ENCODE data around the gene ABR. TPM values are rescaled to one million over a fixed set of nuclear protein-coding genes. Genes with fewer than 3 reads are reported as not detected.
"Not testable (repeated sequence)": the region's sequence is repeated elsewhere in the genome, so short reads cannot be mapped to it uniquely, and the experiment has no call there.

Gene ABR
- total RNA-seq, 1 donor from 2014 or later = 138 TPM

DNA sequence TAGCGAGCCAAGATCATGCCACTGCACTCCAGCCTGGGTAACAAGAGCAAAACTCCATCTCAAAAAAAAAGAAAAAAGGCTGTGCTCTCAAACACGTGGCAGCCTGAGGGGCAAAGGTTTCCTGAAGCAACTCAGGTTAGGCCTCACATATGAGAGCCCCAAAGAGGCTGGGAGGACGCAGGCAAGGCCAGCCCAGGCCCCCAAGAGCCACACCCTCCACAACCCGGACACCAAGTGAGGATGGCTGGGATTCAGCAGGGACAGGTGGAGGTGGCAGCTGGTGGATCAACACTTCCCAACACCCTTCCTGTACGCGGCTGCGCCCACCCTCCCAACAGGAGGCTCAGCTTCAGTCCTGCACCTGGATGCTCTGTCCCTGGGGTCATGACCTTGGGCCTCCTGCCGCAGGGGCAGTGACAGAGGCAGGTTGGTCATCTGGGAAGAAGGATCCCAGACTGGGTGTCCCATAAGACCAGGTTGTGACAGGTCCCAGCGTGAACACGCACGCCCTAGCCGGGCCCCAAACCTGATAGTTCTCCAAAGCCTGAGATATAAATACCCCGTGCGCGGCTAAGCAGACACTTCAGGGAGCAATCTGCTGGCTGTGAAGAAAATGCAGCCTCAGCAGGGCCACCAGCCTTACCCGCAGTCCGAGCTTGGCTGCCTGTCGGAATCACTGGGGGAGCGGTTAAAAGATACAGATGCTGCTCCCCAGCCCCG is 104.7 kb downstream of the ABR start:
- intact Hi-C loops (cut with micrococcal nuclease) = no loop called here

- intact Hi-C loops (cut with micrococcal nuclease) = not testable (repeated sequence)
Observed at GRCh38 chr17:1073963-1074625, 105.7 kb downstream of the ABR start.

GRCh38 chr17:1073241-1073962 is 106.4 kb downstream of the ABR start:
- intact Hi-C loops (cut with micrococcal nuclease) = no loop called here

DNA sequence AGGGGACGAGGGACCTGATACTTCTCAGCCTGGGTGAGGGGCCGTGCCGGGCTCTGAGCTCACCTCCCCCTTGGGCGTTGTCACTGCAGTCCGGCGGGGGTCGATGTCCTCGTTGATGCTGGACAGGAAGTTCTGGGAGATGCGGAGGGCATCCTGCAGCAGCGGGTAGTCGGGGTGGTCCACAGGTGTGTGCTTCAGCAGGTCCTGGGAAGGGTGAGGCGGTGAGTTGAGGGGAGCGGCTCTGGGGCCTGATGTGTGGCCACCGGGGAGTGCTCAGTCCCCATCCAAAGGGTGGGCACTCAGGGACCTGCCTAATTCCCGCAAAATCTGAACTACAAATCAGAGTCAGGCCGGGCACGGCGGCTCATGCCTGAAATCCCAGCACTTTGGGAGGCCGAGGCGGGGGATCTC is 107.2 kb downstream of the ABR start:
- intact Hi-C loops (cut with micrococcal nuclease) = no loop called here

GRCh38 chr17:1071103-1071825 is 108.5 kb downstream of the ABR start:
- intact Hi-C loops (cut with micrococcal nuclease) = no loop called here

DNA sequence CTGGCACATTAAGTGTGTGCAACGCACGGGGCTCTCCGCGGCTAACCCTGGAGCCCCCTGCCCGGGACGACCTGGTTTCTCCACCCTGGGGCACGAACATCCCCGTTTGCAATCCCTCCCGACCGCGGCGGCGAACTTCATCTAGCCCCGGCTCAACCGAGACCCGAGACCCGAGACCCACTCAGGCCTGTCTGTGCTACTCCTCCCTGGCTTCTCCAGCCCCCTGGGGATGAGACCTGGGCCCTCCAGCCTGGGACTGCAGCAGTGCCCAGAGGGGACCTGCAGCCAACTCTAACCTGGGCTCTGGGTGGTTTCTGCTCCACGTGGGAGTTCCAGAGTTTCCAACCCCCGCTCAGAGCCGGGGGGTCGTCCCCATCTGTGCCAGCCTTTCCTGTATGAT is 109.4 kb downstream of the ABR start:
- intact Hi-C loops (cut with micrococcal nuclease) = no loop called here

- intact Hi-C loops (cut with micrococcal nuclease) = no loop called here
Observed at GRCh38 chr17:1069847-1070246, 109.9 kb downstream of the ABR start.

GRCh38 chr17:1068356-1068755 is 111.4 kb downstream of the ABR start:
- intact Hi-C loops (cut with micrococcal nuclease) = no loop called here

DNA sequence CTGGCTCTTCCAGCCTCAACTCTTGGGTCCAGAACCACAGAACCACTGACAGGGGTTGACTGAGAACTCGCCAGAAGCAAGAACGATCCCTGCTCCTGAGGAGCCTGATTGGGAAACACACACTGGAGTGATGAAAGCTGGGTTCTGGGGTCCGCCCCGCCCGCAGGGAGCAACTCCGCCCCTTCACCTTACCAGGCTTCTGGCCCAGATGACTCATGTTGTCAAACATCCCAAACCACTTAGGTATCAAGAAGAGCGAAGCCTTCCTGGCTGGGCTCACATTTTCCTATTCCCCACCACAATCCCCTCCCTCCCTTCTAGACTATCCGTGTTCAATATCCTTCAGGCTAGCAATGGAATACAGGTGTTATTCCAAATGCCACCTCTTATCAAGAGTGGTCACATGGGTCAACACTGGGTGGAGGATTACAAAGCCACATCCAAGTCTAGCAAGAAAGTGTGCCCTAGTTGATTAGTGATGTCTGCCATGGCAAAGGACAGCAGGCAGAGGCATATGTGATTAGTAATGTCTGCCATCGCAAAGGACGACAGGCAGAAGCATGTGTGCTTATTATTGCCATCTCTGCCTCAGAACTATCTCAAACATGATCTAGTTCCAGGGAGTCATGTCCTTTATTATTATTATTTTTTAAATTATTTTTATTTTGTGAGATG is 112.4 kb downstream of the ABR start:
- intact Hi-C loops (cut with micrococcal nuclease) = no loop called here

DNA sequence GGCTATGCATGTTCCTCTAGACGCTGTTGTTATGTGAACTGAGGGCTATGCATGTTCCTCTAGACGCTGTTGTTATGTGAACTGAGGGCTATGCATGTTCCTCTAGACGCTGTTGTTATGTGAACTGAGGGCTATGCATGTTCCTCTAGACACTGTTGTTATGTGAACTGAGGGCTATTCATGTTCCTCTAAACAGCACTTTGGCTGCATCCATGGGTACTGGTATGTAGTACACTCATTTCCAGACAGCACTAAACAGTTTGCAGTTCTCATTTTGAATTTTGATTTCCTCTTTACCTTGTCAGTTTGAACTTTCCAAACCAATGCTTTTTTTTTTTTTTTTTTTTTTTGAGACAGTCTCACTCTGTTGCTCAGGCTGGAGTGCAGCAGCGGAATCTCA is 114.4 kb downstream of the ABR start:
- intact Hi-C loops (cut with micrococcal nuclease) = not testable (repeated sequence)

- intact Hi-C loops (cut with micrococcal nuclease) = no loop called here
Observed at GRCh38 chr17:1060991-1061390, 118.8 kb downstream of the ABR start.

DNA sequence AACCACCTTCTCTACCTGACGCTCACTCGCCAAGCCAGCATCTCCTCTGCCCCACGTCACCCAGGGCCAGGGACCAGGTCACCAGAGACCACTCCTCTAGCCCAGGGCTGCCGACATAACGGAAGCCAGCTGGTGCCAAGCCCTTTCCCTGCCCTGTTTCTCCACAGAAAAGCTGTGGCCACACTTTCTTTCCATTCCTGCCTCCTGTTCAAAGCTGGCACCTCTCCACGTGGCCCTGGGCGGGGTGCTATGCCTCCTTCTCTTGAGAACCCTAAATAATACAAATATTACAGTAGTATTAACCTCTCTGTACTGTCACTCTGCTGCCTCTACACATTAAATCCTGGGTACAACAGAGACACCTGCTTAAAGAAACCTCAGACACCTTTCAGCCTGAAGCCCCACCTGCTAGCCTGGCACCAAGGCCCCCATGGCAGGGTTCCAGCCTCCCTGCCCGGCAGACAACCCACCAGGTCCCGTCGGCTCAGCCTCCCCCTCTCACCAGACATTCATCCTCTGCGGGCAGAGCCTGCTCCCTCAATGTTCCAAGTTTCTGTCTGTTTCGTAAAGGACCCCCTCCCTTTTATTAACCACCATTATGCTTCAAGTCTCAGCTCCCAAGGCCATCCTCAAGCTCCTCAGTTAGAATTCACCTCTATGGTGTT is 120.5 kb downstream of the ABR start:
- intact Hi-C loops (cut with micrococcal nuclease) = no loop called here

GRCh38 chr17:1058423-1059130 is 121.2 kb downstream of the ABR start:
- intact Hi-C loops (cut with micrococcal nuclease) = loop anchor here (1.0 kb wide), 1 partner anchor 129 kb away; no protein-coding TSS in a partner anchor

GRCh38 chr17:1056761-1057160 is 123.0 kb downstream of the ABR start:
- intact Hi-C loops (cut with micrococcal nuclease) = no loop called here

DNA sequence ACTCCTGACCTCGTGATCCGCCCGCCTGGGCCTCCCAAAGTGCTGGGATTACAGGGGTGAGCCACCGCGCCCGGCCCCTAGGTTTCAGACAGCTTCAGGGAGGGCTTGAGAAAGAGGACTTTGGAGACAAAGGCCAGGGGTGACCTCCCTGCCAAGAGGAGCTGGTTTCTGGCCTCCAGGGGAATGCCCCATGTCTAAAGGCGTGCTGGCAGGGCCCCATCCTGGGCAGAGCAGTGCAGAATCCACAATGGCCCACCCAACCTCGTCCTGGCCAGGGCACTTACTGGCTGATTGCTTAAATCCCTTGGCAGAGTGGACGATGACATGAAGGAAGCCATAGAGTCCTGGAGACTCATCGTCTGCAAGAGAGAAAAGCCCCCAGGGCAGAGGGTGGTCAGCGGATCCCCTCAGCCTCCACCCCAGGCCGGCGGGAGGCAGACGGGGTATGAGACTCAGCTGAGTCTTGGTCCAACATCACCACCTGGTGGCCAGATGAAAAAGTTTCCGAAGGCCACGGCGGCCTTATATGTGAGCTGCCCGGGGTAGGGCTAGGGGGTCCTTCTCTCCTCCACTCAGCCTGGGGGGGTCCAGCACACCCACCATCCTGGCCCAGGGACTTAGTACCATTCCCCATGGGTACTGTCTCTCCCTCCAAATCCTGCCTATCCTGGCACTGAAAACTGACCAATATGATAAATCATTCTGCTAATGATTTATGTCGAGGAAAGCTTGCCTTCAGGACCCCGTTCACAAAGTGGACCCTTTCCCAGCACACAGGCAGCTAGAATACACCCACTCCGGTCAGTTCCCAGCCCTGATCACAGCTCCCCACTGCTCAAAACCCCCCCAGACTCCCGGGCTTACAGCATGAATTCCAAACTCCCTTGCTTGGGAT is 123.8 kb downstream of the ABR start:
- intact Hi-C loops (cut with micrococcal nuclease) = no loop called here

DNA sequence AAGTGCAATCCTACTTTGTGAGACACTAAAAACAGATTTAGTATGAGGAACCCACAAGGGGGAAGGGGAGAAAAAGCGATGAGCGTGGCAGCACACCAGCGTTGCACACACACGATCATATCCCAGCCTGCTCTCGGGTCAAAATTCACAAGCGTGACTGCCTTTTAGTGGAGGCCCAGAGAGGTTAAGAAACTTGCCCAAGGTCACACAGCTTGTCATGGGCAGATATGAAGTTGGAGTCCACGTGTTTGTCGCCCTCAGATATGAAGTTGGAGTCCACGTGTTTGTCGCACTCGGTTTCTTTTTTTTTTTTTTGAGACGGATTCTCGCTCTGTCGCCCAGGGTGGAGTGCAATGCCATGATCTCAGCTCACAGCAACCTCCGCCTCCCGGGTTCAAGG is 124.5 kb downstream of the ABR start:
- intact Hi-C loops (cut with micrococcal nuclease) = no loop called here

DNA sequence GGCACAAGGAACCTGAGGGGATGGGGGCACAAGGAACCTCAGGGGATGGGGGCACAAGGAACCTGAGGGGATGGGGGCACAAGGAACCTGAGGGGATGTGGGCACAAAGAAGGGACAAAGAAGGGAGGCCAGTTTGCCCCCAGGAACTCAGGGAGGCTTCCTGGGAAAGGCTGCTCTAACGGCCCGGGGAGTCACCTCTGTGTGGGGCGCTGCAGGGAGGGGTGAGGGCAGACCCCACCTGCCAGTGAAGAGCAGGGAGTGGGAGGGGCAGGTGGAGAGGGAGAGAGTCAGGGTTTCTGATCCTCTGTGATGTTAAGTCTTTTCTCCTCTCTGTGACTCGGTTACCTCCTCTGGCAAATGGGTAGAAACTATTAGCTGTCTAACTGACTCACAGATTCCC is 125.1 kb downstream of the ABR start:
- intact Hi-C loops (cut with micrococcal nuclease) = no loop called here

- intact Hi-C loops (cut with micrococcal nuclease) = no loop called here
Observed at GRCh38 chr17:1053661-1054360, 126.0 kb downstream of the ABR start.
